PFSK-1 (cell line): Measurements from ENCODE around the gene CTSH.

Source experiments
- FOXP2 ChIP-seq: optimal IDR thresholded peaks from 2 replicates; pipeline ENCODE3; 2011; ENCODE audit warnings: borderline replicate concordance, control low read depth, inconsistent platforms; ENCODE audit not compliant: insufficient read depth; ENCODE audit errors: extremely low read length, extremely low read depth
- POLR2AphosphoS5 ChIP-seq: IDR thresholded peaks from 2 replicates; pipeline ENCODE4 v1.6.1; 2012; ENCODE audit warnings: low read depth, mild to moderate bottlenecking, control low read depth, low read length, moderate library complexity
- REST ChIP-seq, 2 experiments: IDR thresholded peaks; 2 replicates each; pipeline versions ENCODE4 v1.6.1 to v1.8.0; 2011 to 2012; ENCODE audit warnings: low read depth in 2 of 2, low read length in 2 of 2, control low read depth in 1 of 2, inconsistent platforms in 1 of 2, mild to moderate bottlenecking in 1 of 2, moderate library complexity in 1 of 2; ENCODE audit not compliant: insufficient read depth in 1 of 2
- SIN3A ChIP-seq: IDR thresholded peaks from 2 replicates; pipeline ENCODE4 v1.6.1; 2012; ENCODE audit warnings: mild to moderate bottlenecking, low read length, moderate library complexity, borderline replicate concordance; ENCODE audit not compliant: insufficient read depth
- TAF1 ChIP-seq: IDR thresholded peaks from 2 replicates; pipeline ENCODE4 v1.6.1; 2012; ENCODE audit warnings: low read length, control low read depth, borderline replicate concordance; ENCODE audit not compliant: insufficient read depth

CTSH gene

GRCh38 chr15:78914027-78914764 is 30.6 kb downstream of the CTSH start:
- TF ChIP-seq POLR2AphosphoS5 (no peak), REST (IDR thresholded peaks at IDR 0.05; ENCODE audit: insufficient read depth in 1 of 2, low read depth in 2 of 2, low read length in 2 of 2) (no peak), SIN3A (no peak), FOXP2 (no peak), TAF1 (no peak)

GRCh38 chr15:78913012-78913411 is 31.8 kb downstream of the CTSH start:
- TF ChIP-seq FOXP2, result no peak
- TF ChIP-seq POLR2AphosphoS5, result no peak
- no peak for TF ChIP-seq SIN3A
- TF ChIP-seq TAF1, result no peak
- no peak for TF ChIP-seq REST (IDR thresholded peaks at IDR 0.05; ENCODE audit: insufficient read depth in 1 of 2, low read depth in 2 of 2, low read length in 2 of 2)

GRCh38 chr15:78912316-78912715 is 32.5 kb downstream of the CTSH start:
- TF ChIP-seq FOXP2 (no peak), REST (IDR thresholded peaks at IDR 0.05; ENCODE audit: insufficient read depth in 1 of 2, low read depth in 2 of 2, low read length in 2 of 2) (no peak), TAF1 (no peak), POLR2AphosphoS5 (no peak), SIN3A (no peak)

GRCh38 chr15:78910271-78910670 is 34.6 kb downstream of the CTSH start:
- TF ChIP-seq REST (IDR thresholded peaks at IDR 0.05; ENCODE audit: insufficient read depth in 1 of 2, low read depth in 2 of 2, low read length in 2 of 2) (no peak), FOXP2 (no peak), POLR2AphosphoS5 (no peak), TAF1 (no peak), SIN3A (no peak)
